ENCODE measurements around the gene MAD1L1.
"Not testable (repeated sequence)": the region's sequence is repeated elsewhere in the genome, so short reads cannot be mapped to it uniquely, and the experiment has no call there.

Gene MAD1L1

DNA sequence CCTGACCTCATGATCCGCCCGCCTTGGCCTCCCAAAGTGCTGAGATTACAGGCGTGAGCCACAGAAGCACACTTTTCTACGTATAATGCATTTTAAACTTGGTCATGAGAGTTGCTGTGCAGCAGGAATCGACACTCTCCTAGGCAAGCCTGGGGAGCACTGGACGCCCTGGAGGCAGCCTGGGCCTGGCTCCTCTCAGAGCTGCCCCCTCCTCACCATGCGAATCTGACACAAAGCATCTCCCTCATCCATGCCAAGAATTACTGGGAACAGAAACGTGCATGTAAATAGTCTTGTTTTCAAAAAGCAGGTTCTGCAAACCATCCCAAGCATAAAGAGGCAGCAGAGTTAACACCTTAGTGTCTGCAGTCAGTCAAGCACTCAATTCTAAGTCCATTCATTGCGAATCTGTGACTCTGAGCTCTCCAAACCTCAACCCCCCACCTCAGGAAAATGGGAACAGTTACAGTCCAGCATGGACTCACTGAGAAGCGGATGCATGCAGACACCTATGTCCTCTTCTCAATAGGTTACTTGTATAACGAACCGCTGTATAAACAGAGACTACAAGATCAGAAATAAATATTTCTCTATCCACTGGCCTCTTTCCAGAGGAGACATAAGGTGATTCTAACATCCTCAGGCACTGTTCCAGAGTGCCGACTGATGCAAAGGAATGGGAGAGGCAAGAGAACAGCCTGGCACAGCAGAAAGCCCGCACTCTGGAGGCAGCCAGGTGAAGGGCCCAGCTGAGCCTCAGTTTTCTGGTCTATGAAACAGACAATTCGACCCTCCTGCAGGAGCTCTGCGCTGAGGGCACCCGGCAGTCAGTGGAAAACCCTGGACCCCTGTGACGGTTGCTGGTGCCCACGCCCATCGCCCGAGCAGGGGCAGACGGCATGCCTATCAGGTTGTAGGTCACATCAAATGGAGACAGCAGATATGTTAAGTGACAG is 68.9 kb downstream of the MAD1L1 start:
- peaks cover 0 to 1% of the 10 kb centered on the region in 2 experiments for H3K27me3 ChIP-seq (ENCODE audit: control insufficient read depth in 1 of 2, insufficient read depth in 1 of 2, low read length in 2 of 2)
- H3K27ac ChIP-seq (ENCODE audit: low read length, poor library complexity, severe bottlenecking): no peak overlapping the region
- no peak overlapping the region for H4K8ac ChIP-seq (ENCODE audit: low read length)
- H2BK5ac ChIP-seq (ENCODE audit: low read depth, low read length, poor library complexity, severe bottlenecking): no peak overlapping the region
- H3K79me1 ChIP-seq (replicated peaks; ENCODE audit: low read length, poor library complexity, severe bottlenecking): peaks cover 10% of the 10 kb centered on the region
- no peak overlapping the region for H2AK5ac ChIP-seq (ENCODE audit: low read length, severe bottlenecking)
- H2BK12ac ChIP-seq (ENCODE audit: low read length in 2 of 2): no peak overlapping the region
- WGBS: 90% methylated on average over 22 of the region's 22 CpGs
- H3K9ac ChIP-seq (ENCODE audit: low read length): no peak overlapping the region
- H3K4me1 ChIP-seq (ENCODE audit: control insufficient read depth, insufficient read depth, low read depth, low read length): peaks cover 14% of the 10 kb centered on the region
- H2AFZ ChIP-seq (ENCODE audit: low read depth, low read length): no peak overlapping the region
- H2BK15ac ChIP-seq (ENCODE audit: low read depth, poor library complexity, severe bottlenecking): no peak overlapping the region
- no peak overlapping the region for H3K14ac ChIP-seq (ENCODE audit: low read length in 2 of 2)
- no peak for DNase-seq
- no peak overlapping the region for H2BK120ac ChIP-seq (ENCODE audit: low read depth, low read length)
- no peak overlapping the region for H3K4me3 ChIP-seq (ENCODE audit: insufficient read depth in 1 of 2, low read depth in 1 of 2, low read length in 2 of 2)
- H3K4me2 ChIP-seq (ENCODE audit: low read length, poor library complexity, severe bottlenecking): no peak overlapping the region
- H3K23ac ChIP-seq (ENCODE audit: low read length in 2 of 2): no peak overlapping the region
- no peak overlapping the region for H3K18ac ChIP-seq (ENCODE audit: low read depth in 1 of 2, low read length in 2 of 2)
- no peak overlapping the region for H3K4ac ChIP-seq (ENCODE audit: low read depth in 1 of 2, low read length in 2 of 2)
- H4K91ac ChIP-seq (ENCODE audit: low read length): no peak overlapping the region
- H3K9me3 ChIP-seq (ENCODE audit: control insufficient read depth, low read length): no peaks in the 10 kb centered on the region
- H3K36me3 ChIP-seq (ENCODE audit: control insufficient read depth in 1 of 2, insufficient read depth in 2 of 2, low read depth in 1 of 2, low read length in 2 of 2): peaks cover 0 to 17% of the 10 kb centered on the region in 2 experiments

GRCh38 chr7:2162959-2163358 is 69.8 kb downstream of the MAD1L1 start:
- Histone ChIP-seq H2BK120ac (ENCODE audit: low read depth, low read length) (no peak overlapping the region), H3K9me3 (ENCODE audit: control insufficient read depth, low read length) (no peaks in the 10 kb centered on the region), H2BK15ac (ENCODE audit: low read depth, poor library complexity, severe bottlenecking) (no peak overlapping the region), H3K27ac (ENCODE audit: low read length, poor library complexity, severe bottlenecking) (no peak overlapping the region), H3K79me1 (replicated peaks; ENCODE audit: low read length, poor library complexity, severe bottlenecking) (peaks cover 5% of the 10 kb centered on the region), H2AFZ (ENCODE audit: low read depth, low read length) (no peak overlapping the region), H4K91ac (ENCODE audit: low read length) (no peak overlapping the region), H4K8ac (ENCODE audit: low read length) (no peak overlapping the region), H3K23ac (ENCODE audit: low read length in 2 of 2) (no peak overlapping the region), H2BK12ac (ENCODE audit: low read length in 2 of 2) (no peak overlapping the region), H3K4me3 (ENCODE audit: insufficient read depth in 1 of 2, low read depth in 1 of 2, low read length in 2 of 2) (peak overlapping the region in 1 of 2 experiments; percentile 28), H3K36me3 (ENCODE audit: control insufficient read depth in 1 of 2, insufficient read depth in 2 of 2, low read depth in 1 of 2, low read length in 2 of 2) (peaks cover 0 to 11% of the 10 kb centered on the region in 2 experiments), H3K18ac (ENCODE audit: low read depth in 1 of 2, low read length in 2 of 2) (no peak overlapping the region), H3K9ac (ENCODE audit: low read length) (peak overlapping the region; percentile 68), H3K14ac (ENCODE audit: low read length in 2 of 2) (no peak overlapping the region), H3K4ac (ENCODE audit: low read depth in 1 of 2, low read length in 2 of 2) (no peak overlapping the region), H3K4me2 (ENCODE audit: low read length, poor library complexity, severe bottlenecking) (no peak overlapping the region), H2AK5ac (ENCODE audit: low read length, severe bottlenecking) (peak overlapping the region; percentile 33), H2BK5ac (ENCODE audit: low read depth, low read length, poor library complexity, severe bottlenecking) (no peak overlapping the region), H3K4me1 (ENCODE audit: control insufficient read depth, insufficient read depth, low read depth, low read length) (peaks cover 22% of the 10 kb centered on the region), H3K27me3 (ENCODE audit: control insufficient read depth in 1 of 2, insufficient read depth in 1 of 2, low read length in 2 of 2) (no peaks in the 10 kb centered on the region)
- no peak for DNase-seq
- WGBS: 75% methylated on average over 4 of the region's 4 CpGs

DNA sequence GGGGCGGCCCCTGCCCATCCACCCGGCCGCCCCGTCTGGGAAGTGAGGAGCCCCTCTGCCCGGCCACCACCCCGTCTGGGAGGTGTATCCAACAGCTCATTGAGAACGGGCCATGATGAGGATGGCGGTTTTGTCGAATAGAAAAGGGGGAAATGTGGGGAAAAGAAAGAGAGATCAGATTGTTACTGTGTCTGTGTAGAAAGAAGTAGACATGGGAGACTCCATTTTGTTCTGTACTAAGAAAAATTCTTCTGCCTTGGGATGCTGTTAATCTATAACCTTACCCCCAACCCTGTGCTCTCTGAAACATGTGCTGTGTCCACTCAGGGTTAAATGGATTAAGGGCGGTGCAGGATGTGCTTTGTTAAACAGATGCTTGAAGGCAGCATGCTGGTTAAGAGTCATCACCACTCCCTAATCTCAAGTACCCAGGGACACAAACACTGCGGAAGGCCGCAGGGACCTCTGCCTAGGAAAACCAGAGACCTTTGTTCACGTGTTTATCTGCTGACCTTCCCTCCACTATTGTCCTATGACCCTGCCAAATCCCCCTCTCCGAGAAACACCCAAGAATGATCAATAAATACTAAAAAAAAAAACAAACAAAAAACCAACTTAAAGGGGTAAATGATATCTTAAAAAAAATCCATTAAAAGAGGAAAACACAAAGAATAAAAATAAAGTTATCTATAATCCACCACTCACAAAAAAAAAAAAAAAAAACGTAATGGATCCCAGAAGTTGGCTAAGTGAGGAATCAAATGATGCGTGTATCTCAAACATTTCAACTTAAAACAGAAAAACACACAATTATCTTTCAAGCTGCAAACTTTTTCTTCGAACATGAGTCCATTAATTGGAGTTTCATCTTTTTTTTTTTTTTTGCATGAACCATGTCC is 70.5 kb downstream of the MAD1L1 start:
- H2AK5ac ChIP-seq (ENCODE audit: low read length, severe bottlenecking); H2BK12ac ChIP-seq (ENCODE audit: low read length in 2 of 2); H3K27ac ChIP-seq (ENCODE audit: low read length, poor library complexity, severe bottlenecking); H4K8ac ChIP-seq (ENCODE audit: low read length); H3K9me3 ChIP-seq (ENCODE audit: control insufficient read depth, low read length); H3K23ac ChIP-seq (ENCODE audit: low read length in 2 of 2); H3K4me3 ChIP-seq (ENCODE audit: insufficient read depth in 1 of 2, low read depth in 1 of 2, low read length in 2 of 2); H3K4ac ChIP-seq (ENCODE audit: low read depth in 1 of 2, low read length in 2 of 2); H2BK5ac ChIP-seq (ENCODE audit: low read depth, low read length, poor library complexity, severe bottlenecking); H4K91ac ChIP-seq (ENCODE audit: low read length); H3K4me2 ChIP-seq (ENCODE audit: low read length, poor library complexity, severe bottlenecking); H3K14ac ChIP-seq (ENCODE audit: low read length in 2 of 2); H2BK15ac ChIP-seq (ENCODE audit: low read depth, poor library complexity, severe bottlenecking); H3K18ac ChIP-seq (ENCODE audit: low read depth in 1 of 2, low read length in 2 of 2); H3K27me3 ChIP-seq (ENCODE audit: control insufficient read depth in 1 of 2, insufficient read depth in 1 of 2, low read length in 2 of 2); H2BK120ac ChIP-seq (ENCODE audit: low read depth, low read length); H3K79me1 ChIP-seq (replicated peaks; ENCODE audit: low read length, poor library complexity, severe bottlenecking); DNase-seq; H2AFZ ChIP-seq (ENCODE audit: low read depth, low read length): not testable (repeated sequence)
- Histone ChIP-seq H3K4me1 (ENCODE audit: control insufficient read depth, insufficient read depth, low read depth, low read length) (peaks cover 28% of the 10 kb centered on the region), H3K9ac (ENCODE audit: low read length) (peak overlapping the region; percentile 68), H3K36me3 (ENCODE audit: control insufficient read depth in 1 of 2, insufficient read depth in 2 of 2, low read depth in 1 of 2, low read length in 2 of 2) (peaks cover 0 to 11% of the 10 kb centered on the region in 2 experiments)
- 67% methylated on average over 4 of the region's 17 CpGs for WGBS

GRCh38 chr7:2159176-2159520 is 73.6 kb downstream of the MAD1L1 start:
- Histone ChIP-seq H3K23ac (ENCODE audit: low read length in 2 of 2) (no peak overlapping the region), H2BK5ac (ENCODE audit: low read depth, low read length, poor library complexity, severe bottlenecking) (no peak overlapping the region), H2AK5ac (ENCODE audit: low read length, severe bottlenecking) (no peak overlapping the region), H3K4me3 (ENCODE audit: insufficient read depth in 1 of 2, low read depth in 1 of 2, low read length in 2 of 2) (no peak overlapping the region), H3K14ac (ENCODE audit: low read length in 2 of 2) (no peak overlapping the region), H3K27me3 (ENCODE audit: control insufficient read depth in 1 of 2, insufficient read depth in 1 of 2, low read length in 2 of 2) (no peaks in the 10 kb centered on the region), H4K91ac (ENCODE audit: low read length) (no peak overlapping the region), H2BK15ac (ENCODE audit: low read depth, poor library complexity, severe bottlenecking) (no peak overlapping the region), H3K9me3 (ENCODE audit: control insufficient read depth, low read length) (no peaks in the 10 kb centered on the region), H2BK120ac (ENCODE audit: low read depth, low read length) (no peak overlapping the region), H3K18ac (ENCODE audit: low read depth in 1 of 2, low read length in 2 of 2) (no peak overlapping the region), H3K27ac (ENCODE audit: low read length, poor library complexity, severe bottlenecking) (no peak overlapping the region), H2BK12ac (ENCODE audit: low read length in 2 of 2) (no peak overlapping the region), H2AFZ (ENCODE audit: low read depth, low read length) (no peak overlapping the region), H3K79me1 (replicated peaks; ENCODE audit: low read length, poor library complexity, severe bottlenecking) (peaks cover 13% of the 10 kb centered on the region), H3K4ac (ENCODE audit: low read depth in 1 of 2, low read length in 2 of 2) (no peak overlapping the region), H3K36me3 (ENCODE audit: control insufficient read depth in 1 of 2, insufficient read depth in 2 of 2, low read depth in 1 of 2, low read length in 2 of 2) (peaks cover 0 to 8% of the 10 kb centered on the region in 2 experiments), H3K4me1 (ENCODE audit: control insufficient read depth, insufficient read depth, low read depth, low read length) (peaks cover 32% of the 10 kb centered on the region), H3K9ac (ENCODE audit: low read length) (no peak overlapping the region), H3K4me2 (ENCODE audit: low read length, poor library complexity, severe bottlenecking) (no peak overlapping the region), H4K8ac (ENCODE audit: low read length) (no peak overlapping the region)
- DNase-seq: no peak
- over 99% methylated on average over 8 of the region's 8 CpGs for WGBS

Data from mesenchymal stem cell (in vitro differentiated cells and primary cell).